RWPE2 (cell line): ENCODE measurements around the gene UBE2O.

ENCODE experiments used
- ATAC-seq: fragments of 200-7000 bp; cut with Tn5 transposase; 3 replicates; pipeline ENCODE4 v1.9.1; 2021; ENCODE audit warnings: low read depth
- DNase-seq: peaks from one replicate; pipeline ENCODE4 v3.0.0-alpha.2; 2020; ENCODE audit warnings: low spot score
- H3K27ac ChIP-seq: fragments of 450-650 bp; 2 replicates; pipeline ENCODE4 v1.5.1; 2017; ENCODE audit warnings: mild to moderate bottlenecking; ENCODE audit not compliant: poor library complexity, severe bottlenecking
- H3K27me3 ChIP-seq: fragments of 250-450 bp; sonication (Bioruptor Pico); 2 replicates; pipeline ENCODE4 v1.5.1; 2021; ENCODE audit warnings: mild to moderate bottlenecking, moderate library complexity; ENCODE audit not compliant: insufficient read depth, poor library complexity, severe bottlenecking
- H3K36me3 ChIP-seq: fragments of 250-450 bp; sonication (Bioruptor Pico); 2 replicates; pipeline ENCODE4 v1.5.1; 2020; ENCODE audit warnings: low read depth, mild to moderate bottlenecking, moderate library complexity
- H3K4me1 ChIP-seq: fragments of 250-450 bp; sonication (Bioruptor Pico); 2 replicates; pipeline ENCODE4 v1.5.1; 2021; ENCODE audit warnings: mild to moderate bottlenecking, moderate library complexity; ENCODE audit not compliant: insufficient read depth, poor library complexity, severe bottlenecking
- H3K4me3 ChIP-seq: fragments of 250-450 bp; sonication (Bioruptor Pico); 2 replicates; pipeline ENCODE4 v1.5.1; 2021; ENCODE audit warnings: mild to moderate bottlenecking, moderate library complexity; ENCODE audit not compliant: severe bottlenecking
- H3K9me3 ChIP-seq: fragments of 250-450 bp; sonication (Bioruptor Pico); 2 replicates; pipeline ENCODE4 v1.5.1; 2021; ENCODE audit warnings: mild to moderate bottlenecking, moderate library complexity; ENCODE audit not compliant: severe bottlenecking
- CTCF ChIP-seq: fragments of 450-650 bp; IDR thresholded peaks from one replicate; pipeline ENCODE4 v1.5.1; 2017; ENCODE audit warnings: mild to moderate bottlenecking, moderate library complexity; ENCODE audit not compliant: poor library complexity, severe bottlenecking

The UBE2O gene

DNA sequence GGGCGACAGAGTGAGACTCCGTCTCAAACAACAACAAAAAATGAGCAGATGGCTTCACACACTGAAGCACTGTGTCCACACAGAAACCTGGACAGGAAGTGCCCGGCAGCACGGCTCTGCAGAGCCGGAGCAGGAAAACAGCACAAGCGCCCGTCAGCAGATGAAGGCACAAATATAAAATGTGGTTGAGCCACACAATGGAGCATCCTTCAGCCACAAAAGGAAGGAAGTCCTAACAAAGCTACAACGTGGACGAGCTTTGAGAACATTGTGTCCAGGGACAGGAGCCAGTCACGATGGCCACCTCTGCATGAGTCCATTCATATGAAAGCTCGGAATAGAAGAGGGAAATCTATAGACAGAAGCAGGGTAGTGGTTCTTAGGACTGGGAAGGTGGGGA is 32.6 kb upstream of the UBE2O start:
- Histone ChIP-seq H3K9me3 (no peaks in the 10 kb centered on the region), H3K27me3 (no peaks in the 10 kb centered on the region), H3K27ac (peak overlapping the region; percentile 14), H3K4me3 (no peak overlapping the region), H3K4me1 (peaks cover 6% of the 10 kb centered on the region), H3K36me3 (peaks cover 6% of the 10 kb centered on the region; the same call in 1 of the 2 replicates)
- no peak for TF ChIP-seq CTCF
- DNase-seq (no peak), ATAC-seq (no peak)

GRCh38 chr17:76484228-76484725 is 31.3 kb upstream of the UBE2O start:
- Histone ChIP-seq H3K36me3 (peaks cover 6% of the 10 kb centered on the region; the same call in 1 of the 2 replicates), H3K9me3 (no peaks in the 10 kb centered on the region), H3K4me1 (peaks cover 6% of the 10 kb centered on the region), H3K4me3 (no peak overlapping the region), H3K27me3 (no peaks in the 10 kb centered on the region), H3K27ac (peak overlapping the region; percentile 14)
- no peak for ATAC-seq
- DNase-seq = no peak
- TF ChIP-seq CTCF = no peak

GRCh38 chr17:76481071-76481655 is 28.2 kb upstream of the UBE2O start:
- no peaks in the 10 kb centered on the region for H3K27me3 ChIP-seq
- DNase-seq = no peak
- ATAC-seq = no peak
- no peak overlapping the region for H3K27ac ChIP-seq
- TF ChIP-seq CTCF = no peak
- peaks cover 6% of the 10 kb centered on the region for H3K4me1 ChIP-seq
- no peaks in the 10 kb centered on the region for H3K9me3 ChIP-seq
- peaks cover 2% of the 10 kb centered on the region; the same call in 1 of the 2 replicates for H3K36me3 ChIP-seq
- no peak overlapping the region for H3K4me3 ChIP-seq

DNA sequence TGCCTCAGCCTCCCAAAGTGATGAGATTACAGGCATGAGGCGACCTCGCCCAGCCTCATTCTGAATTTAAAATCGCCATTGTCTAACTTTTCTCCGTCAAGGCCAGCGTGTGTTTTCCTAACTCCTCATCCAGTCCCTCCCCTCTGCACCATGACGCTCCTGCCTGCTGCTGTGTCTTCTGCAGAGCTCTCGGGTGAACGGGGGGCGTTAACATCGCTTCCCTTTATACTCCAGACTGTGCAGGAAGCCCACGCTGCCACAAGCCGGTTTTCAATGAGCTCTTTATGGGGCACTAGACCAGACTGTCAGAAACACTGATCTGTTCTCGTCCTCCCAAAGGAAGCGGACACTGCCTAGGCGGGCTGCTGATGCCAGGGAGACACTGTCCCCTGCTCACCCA is 27.7 kb upstream of the UBE2O start:
- no peaks in the 10 kb centered on the region for H3K9me3 ChIP-seq
- H3K27me3 ChIP-seq = no peaks in the 10 kb centered on the region
- TF ChIP-seq CTCF = no peak
- no peak overlapping the region for H3K4me3 ChIP-seq
- no peak for DNase-seq
- H3K36me3 ChIP-seq = no peaks in the 10 kb centered on the region; the same call in 1 of the 2 replicates
- no peak overlapping the region for H3K27ac ChIP-seq
- peaks cover 6% of the 10 kb centered on the region for H3K4me1 ChIP-seq
- ATAC-seq = no peak

GRCh38 chr17:76479515-76480060 is 26.6 kb upstream of the UBE2O start:
- H3K27ac ChIP-seq = no peak overlapping the region
- H3K4me1 ChIP-seq = peaks cover 2% of the 10 kb centered on the region
- ATAC-seq (no peak), DNase-seq (no peak)
- no peak overlapping the region for H3K4me3 ChIP-seq
- no peak for TF ChIP-seq CTCF
- H3K9me3 ChIP-seq = no peaks in the 10 kb centered on the region
- H3K36me3 ChIP-seq = no peaks in the 10 kb centered on the region
- no peaks in the 10 kb centered on the region for H3K27me3 ChIP-seq
